ENCODE data around the gene ICAM1. TPM values are rescaled to one million over a fixed set of nuclear protein-coding genes. Genes with fewer than 3 reads are reported as not detected.

Gene ICAM1
- total and polyA plus RNA-seq, 4 donors, result 88.4 to 391 (median 185) TPM

DNA sequence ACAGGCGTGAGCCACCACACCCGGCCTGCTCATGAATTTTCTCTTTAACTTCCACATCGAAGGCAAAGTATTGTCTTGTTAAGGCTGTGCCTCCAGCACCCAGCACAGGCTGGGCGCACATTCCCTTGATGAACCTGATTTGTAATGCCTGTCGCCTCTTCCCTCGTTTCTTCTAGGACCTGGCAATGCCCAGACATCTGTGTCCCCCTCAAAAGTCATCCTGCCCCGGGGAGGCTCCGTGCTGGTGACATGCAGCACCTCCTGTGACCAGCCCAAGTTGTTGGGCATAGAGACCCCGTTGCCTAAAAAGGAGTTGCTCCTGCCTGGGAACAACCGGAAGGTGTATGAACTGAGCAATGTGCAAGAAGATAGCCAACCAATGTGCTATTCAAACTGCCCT, 3.7 kb downstream of the ICAM1 start:
- Histone ChIP-seq H3K36me3 (ENCODE audit: control insufficient read depth in 4 of 4, insufficient read depth in 4 of 4, low read length in 4 of 4) (peaks cover 0 to 23% (median 0%) of the 10 kb centered on the region in 4 donors), H3K4me3 (peak overlapping the region; percentile 26), H3K27me3 (ENCODE audit: control insufficient read depth in 3 of 3, insufficient read depth in 3 of 3, low read length in 2 of 3) (peaks cover 0 to 8% (median 0%) of the 10 kb centered on the region in 3 donors), H3K4me1 (ENCODE audit: control insufficient read depth in 5 of 5, insufficient read depth in 5 of 5, low read length in 5 of 5) (peaks cover 0 to 16% (median 4%) of the 10 kb centered on the region in 5 donors), H3K27ac (ENCODE audit: low read depth in 1 of 2, low read length in 1 of 2) (peak overlapping the region in 1 of 2 donors; percentile 79), H3K9me3 (ENCODE audit: control insufficient read depth in 4 of 4, insufficient read depth in 3 of 4, low read length in 3 of 4) (no peaks in the 10 kb centered on the region), H3K9ac (ENCODE audit: insufficient read depth in 1 of 2, low read length in 2 of 2) (no peak overlapping the region)
- WGBS, 2 donors, result 78 to 94% methylated on average over 10 of the region's 10 CpGs
- ATAC-seq (ENCODE audit: insufficient read depth, low FRiP score) (no peak), DNase-seq (no peak)
- TF ChIP-seq CTCF (IDR thresholded peaks at IDR 0.05; ENCODE audit: control extremely low read depth, extremely low read depth), result no peak

DNA sequence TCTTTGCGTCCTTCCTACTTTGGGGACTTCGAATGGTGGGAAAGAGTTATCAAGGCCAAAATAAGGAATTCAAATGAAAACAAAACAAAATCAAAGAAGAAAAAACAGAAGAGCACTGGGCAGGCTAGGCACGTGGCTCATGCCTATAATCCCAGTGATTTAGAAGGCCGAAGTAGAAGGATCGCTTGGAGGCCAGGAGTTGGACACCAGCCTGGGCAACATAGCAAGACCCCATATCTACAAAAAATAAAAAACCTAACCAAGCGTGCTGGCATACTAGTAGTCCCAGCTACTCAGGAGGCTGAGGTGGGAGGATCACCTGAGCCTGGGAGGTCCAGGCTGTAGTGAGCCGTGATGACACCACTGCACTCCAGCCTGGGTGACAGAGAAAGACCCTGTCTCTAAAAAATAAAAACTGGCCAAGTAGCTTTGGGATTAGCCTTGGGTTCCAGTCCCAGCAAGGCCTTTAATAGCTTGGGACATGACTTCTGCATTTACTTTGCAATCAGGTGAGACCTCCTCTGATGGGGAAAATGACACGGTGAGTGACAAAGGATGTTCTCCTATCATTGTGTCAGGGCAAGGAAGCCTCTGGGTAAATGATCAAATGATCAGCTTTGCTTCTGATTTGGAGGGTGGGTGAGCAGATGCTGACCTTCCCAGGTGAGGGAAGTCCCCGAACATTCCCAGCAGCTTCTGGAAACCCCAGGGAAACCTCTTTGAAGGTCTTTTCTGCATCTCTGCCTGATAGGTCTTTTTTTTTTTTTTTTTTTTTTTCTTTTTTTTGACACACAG, 7.1 kb downstream of the ICAM1 start:
- ATAC-seq (ENCODE audit: insufficient read depth, low FRiP score) (no peak), DNase-seq (no peak)
- no peak for TF ChIP-seq CTCF (IDR thresholded peaks at IDR 0.05; ENCODE audit: control extremely low read depth, extremely low read depth)
- Histone ChIP-seq H3K27ac (ENCODE audit: low read depth in 1 of 2, low read length in 1 of 2) (peak overlapping the region in 1 of 2 donors; percentile 47), H3K36me3 (ENCODE audit: control insufficient read depth in 4 of 4, insufficient read depth in 4 of 4, low read length in 4 of 4) (peaks cover 0 to 29% (median 0%) of the 10 kb centered on the region in 4 donors), H3K9me3 (ENCODE audit: control insufficient read depth in 4 of 4, insufficient read depth in 3 of 4, low read length in 3 of 4) (no peaks in the 10 kb centered on the region), H3K4me3 (no peak overlapping the region), H3K27me3 (ENCODE audit: control insufficient read depth in 3 of 3, insufficient read depth in 3 of 3, low read length in 2 of 3) (no peaks in the 10 kb centered on the region), H3K4me1 (ENCODE audit: control insufficient read depth in 5 of 5, insufficient read depth in 5 of 5, low read length in 5 of 5) (peaks cover 0 to 9% (median 0%) of the 10 kb centered on the region in 5 donors), H3K9ac (ENCODE audit: insufficient read depth in 1 of 2, low read length in 2 of 2) (no peak overlapping the region)
- WGBS, 2 donors, result 90 to 93% methylated on average over 9 of the region's 9 CpGs

DNA sequence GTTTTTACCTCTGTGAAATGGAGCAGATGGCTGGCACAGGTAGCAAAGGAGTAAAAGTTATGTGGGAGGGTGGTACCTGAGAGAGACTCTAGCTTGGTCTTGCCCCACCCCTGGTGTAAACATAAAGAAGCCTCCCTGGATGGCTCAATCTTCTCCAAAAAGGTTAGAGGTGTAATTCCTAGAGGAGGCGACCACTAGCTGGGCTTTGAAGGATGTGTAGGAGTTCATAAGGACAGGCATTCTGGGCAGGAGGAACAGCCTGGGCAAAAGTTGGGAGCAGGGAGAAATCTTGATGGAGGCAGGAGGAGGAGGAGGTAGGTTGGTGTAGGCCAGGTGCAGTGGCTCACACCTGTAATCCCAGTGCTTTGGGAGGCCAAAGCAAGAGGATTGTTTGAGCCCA, 8.0 kb downstream of the ICAM1 start:
- Histone ChIP-seq H3K4me1 (ENCODE audit: control insufficient read depth in 5 of 5, insufficient read depth in 5 of 5, low read length in 5 of 5) (peaks cover 0 to 10% (median 3%) of the 10 kb centered on the region in 5 donors), H3K27ac (ENCODE audit: low read depth in 1 of 2, low read length in 1 of 2) (no peak overlapping the region), H3K9ac (ENCODE audit: insufficient read depth in 1 of 2, low read length in 2 of 2) (no peak overlapping the region), H3K9me3 (ENCODE audit: control insufficient read depth in 4 of 4, insufficient read depth in 3 of 4, low read length in 3 of 4) (no peaks in the 10 kb centered on the region), H3K27me3 (ENCODE audit: control insufficient read depth in 3 of 3, insufficient read depth in 3 of 3, low read length in 2 of 3) (no peaks in the 10 kb centered on the region), H3K4me3 (no peak overlapping the region), H3K36me3 (ENCODE audit: control insufficient read depth in 4 of 4, insufficient read depth in 4 of 4, low read length in 4 of 4) (peaks cover 0 to 38% (median 0%) of the 10 kb centered on the region in 4 donors)
- ATAC-seq (ENCODE audit: insufficient read depth, low FRiP score) (no peak), DNase-seq (no peak)
- 95 to 100% methylated on average over 1 of the region's 1 CpG for WGBS, 2 donors
- no peak for TF ChIP-seq CTCF (IDR thresholded peaks at IDR 0.05; ENCODE audit: control extremely low read depth, extremely low read depth)
